Activated T-cell treated with anti-CD3 and anti-CD28 coated beads, Interleukin-2, amount 50 U/mL, for 24 hours (primary cell): ENCODE measurements around the gene DLG2.
"Not testable (repeated sequence)": the region's sequence is repeated elsewhere in the genome, so short reads cannot be mapped to it uniquely, and the experiment has no call there.

Source experiments
- DNase-seq: peaks from one replicate; pipeline ENCODE4 v3.0.0-alpha.2; 2020
- H3K27ac Mint-ChIP-seq: 2 replicates; pipeline ENCODE4 v1.8.0; 2020; ENCODE audit warnings: mild to moderate bottlenecking, mixed read lengths
- H3K27me3 Mint-ChIP-seq: 2 replicates; pipeline ENCODE4 v1.8.0; 2020; ENCODE audit warnings: mixed read lengths
- H3K36me3 Mint-ChIP-seq: 2 replicates; pipeline ENCODE4 v1.8.0; 2020; ENCODE audit warnings: low read depth, mixed read lengths
- H3K4me1 Mint-ChIP-seq: 2 replicates; pipeline ENCODE4 v1.8.0; 2020; ENCODE audit warnings: low read depth, mixed read lengths
- H3K4me3 Mint-ChIP-seq: 2 replicates; pipeline ENCODE4 v1.8.0; 2020; ENCODE audit warnings: mild to moderate bottlenecking, moderate library complexity, mixed read lengths
- H3K9me3 Mint-ChIP-seq: 2 replicates; pipeline ENCODE4 v1.8.0; 2020; ENCODE audit warnings: mixed read lengths

The DLG2 gene

DNA sequence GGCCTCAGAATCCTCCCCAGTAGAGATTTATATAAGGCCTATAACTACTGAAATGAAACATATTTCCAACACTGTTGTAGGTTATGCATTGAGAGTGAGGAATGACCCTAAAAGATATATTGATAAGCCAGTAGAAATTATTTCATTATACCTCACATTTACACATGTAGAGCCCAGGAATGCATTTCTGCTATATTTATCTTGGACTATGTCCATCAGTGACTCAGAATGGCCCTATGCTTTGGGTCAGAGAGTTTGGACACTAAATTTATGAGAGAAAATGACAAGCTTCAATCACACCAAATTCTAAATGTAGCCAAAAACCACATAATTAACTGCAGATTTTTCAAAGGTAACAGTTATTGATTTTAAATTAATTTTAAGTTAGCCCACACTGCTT lies 761.9 kb downstream of the DLG2 start:
- Mint-ChIP-seq H3K27me3 (no peaks in the 10 kb centered on the region), H3K4me1 (no peaks in the 10 kb centered on the region), H3K4me3 (no peak overlapping the region), H3K27ac (no peak overlapping the region), H3K9me3 (peaks cover 27% of the 10 kb centered on the region), H3K36me3 (no peaks in the 10 kb centered on the region)
- DNase-seq: no peak

DNA sequence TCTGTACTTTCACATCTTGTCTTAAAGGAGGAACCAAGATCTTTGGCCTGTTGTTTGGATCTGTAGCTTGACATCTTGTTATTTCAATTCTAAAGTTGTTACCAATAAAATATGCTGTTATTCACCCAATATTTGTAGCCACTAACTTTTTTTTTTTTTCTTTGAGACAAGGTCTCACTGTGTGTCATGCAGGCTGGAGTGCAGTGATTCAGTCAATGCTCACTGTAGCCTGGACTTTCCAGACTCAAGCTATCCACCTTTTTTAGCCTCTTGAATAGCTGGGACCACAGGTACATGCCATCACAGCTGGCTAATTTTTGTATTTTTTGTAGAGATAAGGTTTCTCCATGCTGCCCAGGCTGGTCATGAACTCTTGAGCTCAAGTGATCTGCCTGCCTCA lies 769.4 kb downstream of the DLG2 start:
- H3K27me3 Mint-ChIP-seq: no peaks in the 10 kb centered on the region
- H3K4me3 Mint-ChIP-seq: no peak overlapping the region
- H3K36me3 Mint-ChIP-seq: no peaks in the 10 kb centered on the region
- H3K27ac Mint-ChIP-seq: no peak overlapping the region
- H3K9me3 Mint-ChIP-seq: peaks cover 21% of the 10 kb centered on the region
- H3K4me1 Mint-ChIP-seq: no peaks in the 10 kb centered on the region
- DNase-seq: no peak

DNA sequence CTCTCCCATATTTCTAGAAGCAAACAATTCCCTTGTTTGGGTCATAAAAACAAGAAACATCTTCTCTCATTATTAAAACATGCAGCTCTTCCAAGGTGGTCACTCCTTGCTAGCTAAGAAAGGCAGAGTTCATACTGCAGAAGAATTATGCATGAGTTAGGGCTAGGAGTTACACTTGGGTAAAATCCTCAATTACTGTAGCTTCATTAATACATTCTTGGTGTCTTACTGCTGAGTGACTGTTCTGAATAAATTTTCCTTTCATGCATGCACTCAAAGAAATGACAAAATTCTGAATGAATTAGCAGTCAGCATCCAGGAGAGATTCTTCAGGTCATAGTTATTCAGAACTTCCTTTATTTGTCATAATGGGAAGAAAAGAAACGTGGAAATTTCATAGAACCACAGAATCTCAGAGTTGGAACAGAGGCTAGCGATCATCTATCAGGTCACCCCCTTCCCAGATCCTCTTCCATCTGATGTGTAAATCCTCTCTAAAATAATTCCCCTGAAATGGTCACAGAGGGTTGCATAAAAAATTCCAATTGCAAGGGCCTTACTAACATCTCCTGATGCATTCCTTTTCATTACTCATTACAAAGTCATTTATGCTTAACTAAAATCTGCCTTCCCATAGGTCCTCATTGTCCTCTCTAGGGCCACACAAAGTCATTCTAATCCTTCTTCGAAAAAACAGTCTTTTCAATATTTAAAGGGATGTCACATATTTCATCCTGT lies 771.5 kb downstream of the DLG2 start:
- H3K27me3 Mint-ChIP-seq: no peaks in the 10 kb centered on the region
- H3K4me1 Mint-ChIP-seq: no peaks in the 10 kb centered on the region
- no peak overlapping the region for H3K27ac Mint-ChIP-seq
- H3K9me3 Mint-ChIP-seq: peaks cover 25% of the 10 kb centered on the region
- DNase-seq: no peak
- no peaks in the 10 kb centered on the region for H3K36me3 Mint-ChIP-seq
- H3K4me3 Mint-ChIP-seq: no peak overlapping the region

DNA sequence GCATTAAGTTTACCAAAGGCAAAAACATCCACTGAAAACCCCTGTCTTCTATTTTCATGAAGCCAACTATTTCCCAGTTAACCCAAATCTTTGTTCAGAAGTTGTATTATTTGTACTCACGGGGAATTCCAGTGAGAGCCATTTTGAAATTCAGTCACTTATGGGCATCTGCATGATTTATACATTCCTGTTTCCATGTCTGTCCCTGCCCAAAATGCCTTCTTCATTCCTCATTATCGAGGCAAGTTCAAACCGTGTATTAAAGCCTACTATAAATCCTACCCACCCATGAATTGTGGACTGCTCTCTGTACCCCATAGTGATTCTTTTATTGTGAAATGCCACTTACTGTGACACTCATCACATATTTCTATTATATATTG lies 772.7 kb downstream of the DLG2 start:
- H3K27ac Mint-ChIP-seq: no peak overlapping the region
- no peaks in the 10 kb centered on the region for H3K27me3 Mint-ChIP-seq
- peaks cover 18% of the 10 kb centered on the region for H3K9me3 Mint-ChIP-seq
- no peaks in the 10 kb centered on the region for H3K36me3 Mint-ChIP-seq
- H3K4me3 Mint-ChIP-seq: no peak overlapping the region
- H3K4me1 Mint-ChIP-seq: no peaks in the 10 kb centered on the region
- DNase-seq: no peak

DNA sequence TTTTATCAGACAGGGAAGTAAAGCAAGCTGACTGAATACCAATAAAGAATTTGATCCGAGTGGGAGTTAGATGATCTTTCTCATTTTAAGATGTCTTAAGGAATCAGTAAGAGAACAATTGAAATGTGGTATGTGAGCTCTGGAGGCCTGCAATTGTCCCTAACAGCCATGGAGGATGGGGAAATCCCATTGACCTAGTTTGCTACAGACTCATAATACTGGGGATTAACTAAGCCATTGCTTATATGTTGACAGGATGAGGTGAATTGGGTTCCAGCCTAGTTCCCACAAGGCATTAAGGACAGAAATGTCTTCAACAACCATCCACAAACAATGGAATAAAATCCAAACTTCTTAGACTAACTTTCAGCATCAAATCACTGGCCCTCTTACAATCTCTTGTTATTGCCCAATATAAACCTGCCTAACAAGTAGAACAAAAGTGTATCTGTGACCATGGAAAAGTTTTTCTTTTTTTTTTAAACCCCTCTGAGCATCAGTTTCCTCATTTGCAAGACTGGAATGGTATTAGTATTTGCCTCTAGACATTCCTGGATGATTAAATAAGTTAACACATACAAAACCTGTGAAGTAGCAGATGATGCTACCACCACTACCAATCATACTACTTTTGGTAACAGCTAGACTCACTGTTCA lies 773.2 kb downstream of the DLG2 start:
- no peak overlapping the region for H3K4me3 Mint-ChIP-seq
- H3K27me3 Mint-ChIP-seq: no peaks in the 10 kb centered on the region
- H3K27ac Mint-ChIP-seq: no peak overlapping the region
- no peak for DNase-seq
- no peaks in the 10 kb centered on the region for H3K4me1 Mint-ChIP-seq
- H3K9me3 Mint-ChIP-seq: peaks cover 21% of the 10 kb centered on the region
- H3K36me3 Mint-ChIP-seq: no peaks in the 10 kb centered on the region

DNA sequence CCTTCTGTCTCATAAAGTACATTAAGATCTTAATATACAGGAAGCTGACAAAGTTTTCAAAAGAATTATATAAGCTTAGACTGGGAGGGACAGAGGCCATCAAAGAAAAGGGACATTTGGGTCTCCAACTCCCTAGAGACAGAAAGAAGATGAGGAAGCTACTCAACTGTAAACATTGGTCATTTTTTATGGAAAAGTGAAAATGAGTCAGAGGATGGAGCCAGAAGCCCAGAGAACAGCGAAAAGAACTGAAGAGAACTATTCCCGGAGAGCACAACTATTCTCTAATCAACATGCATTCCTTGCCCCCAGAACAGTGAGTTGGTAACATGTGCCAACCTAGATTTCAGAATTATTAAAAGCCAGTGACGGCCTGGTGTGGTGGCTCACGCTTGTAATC lies 779.3 kb downstream of the DLG2 start:
- Mint-ChIP-seq H3K27ac (no peak overlapping the region), H3K9me3 (peaks cover 21% of the 10 kb centered on the region), H3K36me3 (no peaks in the 10 kb centered on the region), H3K4me1 (no peaks in the 10 kb centered on the region), H3K4me3 (no peak overlapping the region), H3K27me3 (no peaks in the 10 kb centered on the region)
- DNase-seq: no peak

DNA sequence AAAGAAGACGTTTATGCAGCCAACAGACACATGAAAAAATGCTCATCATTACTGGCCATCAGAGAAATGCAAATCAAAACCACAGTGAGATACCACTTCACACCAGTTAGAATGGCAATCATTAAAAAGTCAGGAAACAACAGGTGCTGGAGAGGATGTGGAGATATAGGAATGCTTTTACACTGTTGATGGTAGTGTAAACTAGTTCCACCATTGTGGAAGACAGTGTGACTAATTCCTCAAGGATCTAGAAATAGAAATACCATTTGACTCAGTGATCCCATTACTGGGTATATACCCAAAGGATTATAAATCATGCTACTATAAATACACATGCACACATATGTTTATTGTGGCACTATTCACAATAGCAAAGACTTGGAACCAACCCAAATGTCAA lies 786.9 kb downstream of the DLG2 start:
- not testable (repeated sequence) for H3K4me3 Mint-ChIP-seq, H3K4me1 Mint-ChIP-seq, H3K27ac Mint-ChIP-seq, H3K36me3 Mint-ChIP-seq, H3K27me3 Mint-ChIP-seq, DNase-seq
- H3K9me3 Mint-ChIP-seq: peaks cover 16% of the 10 kb centered on the region

DNA sequence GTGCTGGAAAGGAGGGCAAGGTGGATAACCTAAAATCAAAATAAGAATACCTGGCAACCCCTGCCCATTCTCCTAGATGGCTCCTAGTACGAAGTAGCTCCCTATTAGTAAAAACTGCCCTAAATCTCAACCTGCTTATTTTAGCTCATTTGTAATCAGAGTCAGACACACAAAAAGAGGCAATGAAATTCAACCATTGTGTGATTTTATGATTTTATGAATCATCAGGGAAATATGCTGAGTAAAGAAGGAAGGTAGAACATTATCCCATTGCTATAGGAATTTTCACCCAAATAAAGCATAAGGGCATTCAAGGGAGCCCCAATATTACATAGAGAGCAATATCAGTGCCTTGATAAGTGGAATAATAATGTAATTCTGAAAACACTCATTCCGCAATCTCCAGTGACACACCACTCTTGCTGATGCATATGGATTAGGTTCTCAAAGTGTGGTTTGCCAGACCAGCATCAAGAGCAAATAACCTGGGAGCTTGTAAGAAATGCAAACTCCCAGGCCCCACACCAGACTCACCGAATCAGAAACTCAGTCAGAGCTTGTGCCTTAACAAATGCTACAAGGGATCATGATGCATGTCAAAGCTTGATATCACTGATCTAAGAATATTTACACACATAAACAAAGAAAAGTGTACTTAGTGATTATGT lies 789.6 kb downstream of the DLG2 start:
- DNase-seq: no peak
- H3K4me3 Mint-ChIP-seq: no peak overlapping the region
- H3K27ac Mint-ChIP-seq: no peak overlapping the region
- no peaks in the 10 kb centered on the region for H3K27me3 Mint-ChIP-seq
- H3K4me1 Mint-ChIP-seq: no peaks in the 10 kb centered on the region
- no peaks in the 10 kb centered on the region for H3K36me3 Mint-ChIP-seq
- peaks cover 19% of the 10 kb centered on the region for H3K9me3 Mint-ChIP-seq

DNA sequence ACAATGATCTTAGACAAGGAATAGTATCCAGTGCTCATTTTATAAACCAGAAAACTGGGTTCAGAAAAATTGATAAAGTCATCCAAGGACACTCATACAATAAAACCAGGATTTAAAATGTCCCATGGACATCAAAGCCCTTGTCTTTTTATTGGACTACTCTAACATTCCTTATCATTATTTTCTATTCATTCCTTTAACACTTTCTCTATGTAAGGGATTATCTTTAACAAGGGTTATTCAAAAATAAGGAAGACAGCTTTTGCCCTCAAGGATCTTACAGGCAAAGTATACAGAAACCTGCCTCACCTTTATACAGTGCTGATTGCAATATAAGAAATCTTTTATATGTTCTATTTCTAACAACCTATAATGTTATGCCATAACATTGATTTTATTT lies 790.8 kb downstream of the DLG2 start:
- Mint-ChIP-seq H3K9me3 (peaks cover 12% of the 10 kb centered on the region), H3K4me3 (no peak overlapping the region), H3K27ac (no peak overlapping the region), H3K36me3 (no peaks in the 10 kb centered on the region), H3K27me3 (no peaks in the 10 kb centered on the region), H3K4me1 (no peaks in the 10 kb centered on the region)
- no peak for DNase-seq

DNA sequence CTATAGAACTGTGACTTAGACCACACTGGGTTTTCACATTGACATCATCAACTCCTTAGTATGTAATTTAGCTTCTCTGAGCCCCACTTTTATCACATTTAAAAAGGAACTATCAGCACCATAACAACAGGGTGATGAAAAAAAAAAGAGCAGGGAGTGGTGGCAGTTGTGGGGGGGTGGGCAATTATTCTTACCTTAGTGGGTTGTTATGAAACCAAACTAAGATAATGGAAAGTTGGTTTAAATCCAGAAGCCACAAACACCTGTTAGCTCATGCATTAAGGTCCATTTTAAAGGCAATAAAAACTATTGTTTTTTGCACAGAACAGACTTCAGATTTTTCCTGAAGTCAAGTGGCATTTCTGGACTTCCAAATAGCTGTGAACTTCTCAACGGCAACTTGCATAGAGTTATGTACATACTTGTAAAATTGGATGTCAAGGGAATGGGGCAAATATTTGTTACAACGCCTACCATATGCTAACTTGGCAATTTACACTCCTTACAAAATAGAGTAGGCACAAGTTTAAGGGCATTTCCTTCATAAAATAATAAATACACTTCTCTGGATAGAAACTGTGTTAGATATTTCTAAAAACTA lies 793.6 kb downstream of the DLG2 start:
- Mint-ChIP-seq H3K4me1 (no peaks in the 10 kb centered on the region), H3K36me3 (no peaks in the 10 kb centered on the region), H3K4me3 (no peak overlapping the region), H3K27ac (no peak overlapping the region), H3K9me3 (peaks cover 9% of the 10 kb centered on the region), H3K27me3 (no peaks in the 10 kb centered on the region)
- no peak for DNase-seq

DNA sequence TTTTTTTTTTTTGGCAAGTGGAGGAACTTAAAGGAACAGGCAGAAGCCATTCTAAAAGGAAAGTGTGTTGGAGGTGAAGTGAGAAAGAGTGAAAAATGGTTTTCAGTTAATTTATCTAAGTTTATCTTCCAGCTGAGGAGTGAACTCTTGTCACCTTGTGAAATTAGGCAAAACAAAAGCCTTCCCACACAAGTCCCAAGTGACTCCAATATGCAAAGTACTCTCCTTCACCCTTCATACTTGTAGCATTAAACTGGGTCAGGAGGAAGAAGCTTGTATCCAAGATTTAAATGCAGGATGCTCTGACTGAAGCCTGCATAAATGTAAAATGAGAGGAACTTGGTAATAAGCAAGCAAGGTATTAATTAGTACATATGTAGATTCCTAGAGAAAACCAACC lies 796.8 kb downstream of the DLG2 start:
- DNase-seq: no peak
- no peaks in the 10 kb centered on the region for H3K27me3 Mint-ChIP-seq
- H3K4me1 Mint-ChIP-seq: no peaks in the 10 kb centered on the region
- no peaks in the 10 kb centered on the region for H3K36me3 Mint-ChIP-seq
- peaks cover 17% of the 10 kb centered on the region for H3K9me3 Mint-ChIP-seq
- no peak overlapping the region for H3K4me3 Mint-ChIP-seq
- H3K27ac Mint-ChIP-seq: no peak overlapping the region

DNA sequence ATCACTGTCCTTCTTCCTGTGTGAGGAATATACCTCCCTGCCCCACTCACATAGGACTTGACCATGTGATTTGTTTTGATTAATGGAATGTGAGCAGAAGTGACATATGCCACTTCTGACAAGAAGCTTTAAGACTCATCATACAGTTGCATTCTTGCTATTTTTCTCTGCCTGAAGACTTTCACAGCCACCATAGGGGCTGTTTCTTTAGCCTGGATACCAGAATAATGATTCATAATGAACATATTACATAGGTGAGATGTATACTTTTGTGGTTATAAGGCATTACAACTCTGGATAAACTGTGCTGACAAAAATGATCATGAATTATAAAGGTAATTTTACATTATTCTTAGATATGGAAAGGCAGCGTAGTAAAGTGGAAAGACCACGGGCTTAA lies 798.0 kb downstream of the DLG2 start:
- H3K4me1 Mint-ChIP-seq: no peaks in the 10 kb centered on the region
- DNase-seq: no peak
- H3K4me3 Mint-ChIP-seq: no peak overlapping the region
- H3K27ac Mint-ChIP-seq: no peak overlapping the region
- peaks cover 15% of the 10 kb centered on the region for H3K9me3 Mint-ChIP-seq
- H3K27me3 Mint-ChIP-seq: no peaks in the 10 kb centered on the region
- H3K36me3 Mint-ChIP-seq: no peaks in the 10 kb centered on the region

DNA sequence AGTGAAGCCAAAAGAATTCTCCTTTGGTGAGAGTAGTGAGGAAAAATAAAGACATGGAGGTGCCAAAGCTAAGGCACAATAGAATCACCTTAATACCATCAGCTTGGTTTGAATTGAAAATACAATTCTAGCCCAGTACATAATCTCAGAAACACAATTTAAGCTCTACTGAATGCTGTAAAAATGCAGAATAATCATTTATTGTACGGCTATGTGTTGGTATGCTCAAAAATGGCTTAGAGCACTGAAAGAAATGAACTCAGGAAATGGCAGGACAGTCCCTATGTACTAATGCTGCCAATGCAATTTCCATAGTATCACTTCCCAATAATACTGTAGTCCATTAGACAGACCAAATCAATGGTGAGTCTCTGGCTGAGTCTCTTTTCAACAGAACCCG lies 798.5 kb downstream of the DLG2 start:
- H3K36me3 Mint-ChIP-seq: no peaks in the 10 kb centered on the region
- H3K27ac Mint-ChIP-seq: no peak overlapping the region
- no peaks in the 10 kb centered on the region for H3K27me3 Mint-ChIP-seq
- H3K9me3 Mint-ChIP-seq: peaks cover 15% of the 10 kb centered on the region
- DNase-seq: no peak
- H3K4me1 Mint-ChIP-seq: no peaks in the 10 kb centered on the region
- H3K4me3 Mint-ChIP-seq: no peak overlapping the region

DNA sequence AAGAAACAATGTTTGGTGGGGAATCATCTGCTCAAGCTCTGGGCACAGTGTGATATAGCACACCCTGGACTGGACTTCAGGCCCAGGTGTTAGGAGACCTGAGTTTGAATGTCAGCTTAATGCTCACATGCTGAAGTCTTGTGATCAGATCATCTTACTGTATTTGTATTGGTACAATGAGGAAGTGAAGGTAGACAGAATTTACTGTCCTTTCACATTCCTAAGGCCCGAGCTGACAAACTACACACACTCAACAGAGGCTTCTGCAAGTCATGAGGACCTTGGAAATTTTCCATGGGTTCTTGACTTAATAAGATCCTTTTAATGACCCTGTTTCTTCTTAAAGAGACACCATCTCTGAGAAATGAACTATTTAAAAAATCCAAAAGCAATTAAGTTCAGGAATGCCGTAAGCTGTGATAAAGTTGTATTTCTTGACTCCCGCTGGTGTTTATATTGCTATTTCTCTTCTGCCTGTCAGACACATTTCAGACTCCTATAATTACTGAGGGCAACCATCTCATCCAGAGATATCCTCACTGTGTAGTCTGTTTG lies 802.0 kb downstream of the DLG2 start:
- H3K4me3 Mint-ChIP-seq: no peak overlapping the region
- no peaks in the 10 kb centered on the region for H3K36me3 Mint-ChIP-seq
- H3K27ac Mint-ChIP-seq: no peak overlapping the region
- H3K4me1 Mint-ChIP-seq: no peaks in the 10 kb centered on the region
- H3K9me3 Mint-ChIP-seq: peaks cover 23% of the 10 kb centered on the region
- no peaks in the 10 kb centered on the region for H3K27me3 Mint-ChIP-seq
- DNase-seq: no peak

DNA sequence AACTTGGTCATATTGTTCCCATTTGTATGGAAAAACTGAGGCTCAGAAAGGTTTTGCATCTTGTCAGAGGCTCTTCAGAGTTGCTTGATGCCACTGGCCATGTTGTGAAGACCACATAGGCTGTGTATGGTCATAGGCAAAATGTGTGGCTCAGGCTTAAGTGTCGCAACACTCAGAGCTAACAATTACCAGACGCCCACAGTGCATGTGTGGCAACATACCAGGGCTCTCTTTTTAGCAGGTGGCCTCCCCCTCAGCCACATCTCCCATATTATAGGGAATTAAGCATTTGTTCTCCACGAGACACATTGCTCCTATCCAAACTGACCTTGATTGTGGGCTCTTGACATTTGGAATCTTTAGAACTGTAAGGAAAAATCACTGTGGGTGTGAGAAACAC lies 802.5 kb downstream of the DLG2 start:
- no peak overlapping the region for H3K27ac Mint-ChIP-seq
- no peaks in the 10 kb centered on the region for H3K27me3 Mint-ChIP-seq
- H3K9me3 Mint-ChIP-seq: peaks cover 24% of the 10 kb centered on the region
- no peak overlapping the region for H3K4me3 Mint-ChIP-seq
- no peaks in the 10 kb centered on the region for H3K36me3 Mint-ChIP-seq
- no peak for DNase-seq
- no peaks in the 10 kb centered on the region for H3K4me1 Mint-ChIP-seq
